ENCODE data around the gene FN3K.
A peak's percentile ranks its signal among the peaks of the same experiment; 100 is the strongest.

FN3K gene

GRCh38 chr17:82734987-82735866 is at the start of gene FN3K:
Gene FN3K, plus strand, starts transcription at chr17:82735615. Its CDS starts 22 bp downstream, at chr17:82735637.
- peak; percentile 19 for DNase-seq

- DNase-seq, result no peak
These were observed 48.8 kb upstream of the FN3K start for GRCh38 chr17:82686366-82687324.

- no peak for DNase-seq
These were observed 48.0 kb upstream of the FN3K start for GRCh38 chr17:82687375-82687861.

- no peak for DNase-seq
These were observed 47.5 kb upstream of the FN3K start for GRCh38 chr17:82687871-82688270.

- no peak for DNase-seq
These were observed 46.3 kb upstream of the FN3K start for GRCh38 chr17:82689077-82689476.

- no peak for DNase-seq
These were observed 44.5 kb upstream of the FN3K start for GRCh38 chr17:82690786-82691489.

GRCh38 chr17:82691714-82692113 is 43.7 kb upstream of the FN3K start:
- DNase-seq, result no peak

GRCh38 chr17:82692268-82692667 is 43.1 kb upstream of the FN3K start:
- DNase-seq, result no peak

GRCh38 chr17:82693168-82693867 is 42.1 kb upstream of the FN3K start:
- DNase-seq, result no peak

GRCh38 chr17:82694647-82695046 is 40.8 kb upstream of the FN3K start:
- no peak for DNase-seq

- no peak for DNase-seq
These were observed 39.2 kb upstream of the FN3K start for GRCh38 chr17:82696259-82696658.

GRCh38 chr17:82696916-82697807 is 38.3 kb upstream of the FN3K start:
- DNase-seq, result peak; percentile 17

- no peak for DNase-seq
These were observed 37.7 kb upstream of the FN3K start for GRCh38 chr17:82697808-82698064.

- DNase-seq, result peak; percentile 99
These were observed 37.1 kb upstream of the FN3K start, which contains the start of gene RAB40B for GRCh38 chr17:82698065-82698973. Gene RAB40B, minus strand, starts transcription at chr17:82698698. Its CDS starts 102 bp downstream, at chr17:82698596.

GRCh38 chr17:82698974-82699442 is 36.4 kb upstream of the FN3K start:
- DNase-seq, result no peak

GRCh38 chr17:82699551-82699950 is 35.9 kb upstream of the FN3K start:
- DNase-seq, result no peak

GRCh38 chr17:82702231-82702927 is 33.0 kb upstream of the FN3K start:
- DNase-seq, result no peak

- no peak for DNase-seq
These were observed 32.2 kb upstream of the FN3K start for GRCh38 chr17:82703036-82703745.
